ENCODE measurements around the gene EML6.

The EML6 gene

DNA sequence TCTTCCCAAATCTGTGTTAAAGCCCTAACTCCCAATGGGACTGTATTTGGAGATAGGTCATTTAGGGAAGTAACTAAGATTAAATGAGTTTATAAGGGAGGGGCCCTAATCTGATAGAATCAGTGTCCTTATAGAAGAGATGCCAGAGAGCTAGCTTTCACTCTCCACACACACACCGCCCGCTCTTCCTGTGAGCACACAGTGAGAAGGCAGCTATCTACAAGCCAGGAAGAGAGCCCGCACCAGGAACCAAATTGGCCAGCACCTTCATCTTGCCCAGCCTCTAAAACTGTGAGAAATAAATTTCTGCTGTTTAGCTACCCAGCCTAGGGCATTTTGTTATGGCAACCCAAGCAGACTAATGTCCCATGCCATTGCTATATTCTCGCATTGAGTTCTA is 201.6 kb downstream of the EML6 start:
- no peak for DNase-seq

DNA sequence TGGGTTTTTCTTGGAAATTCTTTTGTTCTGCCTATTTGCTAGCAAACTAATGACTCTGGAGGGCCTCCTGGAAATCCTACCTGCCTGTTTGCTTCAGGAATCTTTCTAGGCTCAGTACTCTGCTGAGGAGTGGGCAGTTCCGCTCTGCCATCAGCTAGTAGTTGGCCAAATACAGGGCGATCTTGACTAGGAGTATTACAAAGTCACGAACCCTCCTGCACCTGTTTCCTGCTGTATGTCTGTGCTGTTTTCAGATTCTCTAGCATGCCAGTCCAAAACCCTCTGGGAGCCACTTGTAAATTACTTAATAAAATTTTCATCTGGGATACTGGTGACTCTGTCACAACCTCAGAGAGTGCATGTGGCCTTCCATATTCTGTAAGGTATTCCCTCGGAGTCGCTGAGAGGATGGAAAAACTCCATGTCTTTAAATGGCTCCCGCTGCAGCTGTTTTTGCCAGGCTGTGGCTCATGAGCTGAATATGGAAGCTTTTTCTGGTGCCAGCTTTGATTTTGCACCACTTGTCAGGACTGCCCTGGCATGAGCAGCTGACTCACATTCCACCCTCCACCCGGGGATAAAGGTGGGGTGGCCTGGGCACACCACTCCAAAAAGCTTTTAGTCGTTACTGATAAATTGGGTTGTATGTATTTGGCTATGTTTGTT is 203.8 kb downstream of the EML6 start:
- DNase-seq = no peak

DNA sequence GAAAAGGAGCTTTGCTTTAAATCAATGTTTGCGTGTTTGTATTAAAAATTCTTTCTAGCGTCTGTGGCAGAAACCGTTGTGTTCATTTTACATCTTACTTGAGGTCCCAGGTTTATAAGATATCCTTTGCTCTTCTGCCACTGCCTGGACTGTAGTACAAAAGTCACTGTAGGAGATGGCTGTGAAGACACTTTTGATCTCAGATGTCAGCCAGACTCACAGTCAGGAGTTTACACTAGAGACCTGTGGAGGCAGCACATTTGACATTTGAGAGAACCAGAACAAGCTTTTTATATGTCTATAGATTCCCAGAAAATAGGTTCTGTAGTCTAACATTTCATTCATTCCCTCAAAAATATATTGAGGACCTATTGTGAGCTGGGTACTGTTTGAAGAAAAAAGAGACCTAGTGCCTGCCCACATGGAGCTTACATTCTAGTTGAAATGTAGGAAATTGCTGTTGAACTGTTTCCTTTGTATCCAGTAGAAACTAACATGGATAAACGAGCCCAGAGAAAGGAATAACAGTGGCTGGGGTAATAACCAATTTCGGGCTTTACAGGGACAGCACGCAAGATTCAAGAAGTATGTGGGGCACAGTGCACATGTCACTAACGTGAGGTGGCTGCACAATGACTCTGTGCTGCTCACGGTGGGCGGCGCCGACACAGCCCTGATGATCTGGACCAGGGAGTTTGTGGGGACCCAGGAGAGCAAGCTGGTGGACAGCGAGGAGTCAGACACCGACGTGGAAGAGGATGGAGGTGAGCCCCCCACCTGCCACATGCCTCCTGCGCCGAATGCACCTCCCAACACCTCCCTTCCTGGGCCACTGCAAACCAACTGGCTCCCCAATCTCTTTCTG is 204.5 kb downstream of the EML6 start:
- no peak for DNase-seq

DNA sequence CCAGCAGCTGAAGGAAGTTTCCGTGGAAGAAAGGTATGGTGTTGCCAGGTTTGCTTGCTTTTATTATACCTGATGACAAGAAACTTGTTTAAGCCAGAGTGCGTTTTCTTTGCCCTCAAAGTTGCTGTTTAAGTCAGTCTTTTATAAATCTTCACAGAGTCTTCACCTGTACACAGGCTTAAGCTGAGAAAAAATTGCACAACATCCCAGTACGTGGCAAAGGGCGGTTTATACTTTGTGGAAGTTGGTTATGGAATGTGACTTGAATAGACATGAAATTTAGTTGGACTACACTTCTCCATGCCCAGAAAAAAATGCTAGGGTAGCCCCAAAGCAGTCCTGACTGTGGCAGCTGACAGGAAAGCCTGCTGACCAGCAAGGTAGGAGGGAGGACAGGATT is 205.3 kb downstream of the EML6 start:
- no peak for DNase-seq

DNA sequence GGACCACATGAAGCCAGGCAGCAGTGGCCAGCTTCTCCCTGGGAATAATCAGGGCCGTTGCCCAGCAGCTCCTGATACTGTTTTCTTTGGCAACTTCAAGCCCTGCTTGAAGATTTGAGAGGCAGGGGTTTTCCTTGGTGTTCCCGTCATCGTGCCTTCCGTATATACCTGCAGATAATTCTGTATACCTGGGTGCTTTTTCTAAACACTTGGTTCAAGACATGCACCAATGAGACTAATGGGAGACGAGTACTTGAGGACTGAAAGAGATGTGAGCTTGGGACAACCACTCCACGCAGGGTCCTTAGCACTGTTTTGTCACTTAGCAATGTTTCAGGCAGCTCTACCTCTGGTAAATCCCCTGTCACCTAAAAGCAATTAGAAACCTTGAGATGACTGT is 208.0 kb downstream of the EML6 start:
- DNase-seq = no peak

DNA sequence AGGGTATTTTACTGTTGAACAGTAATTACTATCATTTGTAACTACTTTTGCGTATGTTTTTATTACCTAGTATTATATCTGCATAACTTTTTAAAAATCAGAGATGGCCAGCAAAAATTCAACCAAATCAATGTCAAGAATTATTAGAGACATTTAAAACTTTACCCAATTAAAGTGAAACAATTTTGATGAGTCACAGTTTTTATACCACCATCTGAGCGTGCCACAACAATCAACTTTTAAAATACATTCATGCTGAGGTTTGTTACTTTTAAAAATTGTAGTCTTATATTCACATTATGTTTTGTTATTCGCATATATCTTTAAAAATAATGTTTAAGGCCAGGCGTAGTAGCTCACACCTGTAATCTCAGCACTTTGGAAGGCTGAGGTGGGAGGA is 211.9 kb downstream of the EML6 start:
- DNase-seq = no peak

DNA sequence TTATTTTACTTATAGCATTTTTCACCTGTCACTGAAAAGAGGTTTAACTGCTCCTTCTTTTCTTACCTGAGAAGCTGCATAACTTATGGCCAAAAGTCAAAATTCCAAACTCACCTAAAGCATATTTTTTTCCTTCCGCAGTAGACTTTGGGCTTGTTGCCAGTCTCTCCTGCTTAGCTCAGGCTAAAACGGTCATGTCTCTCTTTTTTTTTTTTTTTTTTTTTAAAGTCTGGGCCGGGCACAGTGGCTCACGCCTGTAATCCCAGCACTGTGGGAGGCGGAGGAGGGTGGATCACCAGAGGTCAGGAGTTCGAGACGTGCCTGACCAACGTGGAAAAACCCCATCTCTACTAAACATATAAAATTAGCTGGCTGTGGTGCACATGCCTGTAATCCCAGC is 213.3 kb downstream of the EML6 start:
- no peak for DNase-seq

DNA sequence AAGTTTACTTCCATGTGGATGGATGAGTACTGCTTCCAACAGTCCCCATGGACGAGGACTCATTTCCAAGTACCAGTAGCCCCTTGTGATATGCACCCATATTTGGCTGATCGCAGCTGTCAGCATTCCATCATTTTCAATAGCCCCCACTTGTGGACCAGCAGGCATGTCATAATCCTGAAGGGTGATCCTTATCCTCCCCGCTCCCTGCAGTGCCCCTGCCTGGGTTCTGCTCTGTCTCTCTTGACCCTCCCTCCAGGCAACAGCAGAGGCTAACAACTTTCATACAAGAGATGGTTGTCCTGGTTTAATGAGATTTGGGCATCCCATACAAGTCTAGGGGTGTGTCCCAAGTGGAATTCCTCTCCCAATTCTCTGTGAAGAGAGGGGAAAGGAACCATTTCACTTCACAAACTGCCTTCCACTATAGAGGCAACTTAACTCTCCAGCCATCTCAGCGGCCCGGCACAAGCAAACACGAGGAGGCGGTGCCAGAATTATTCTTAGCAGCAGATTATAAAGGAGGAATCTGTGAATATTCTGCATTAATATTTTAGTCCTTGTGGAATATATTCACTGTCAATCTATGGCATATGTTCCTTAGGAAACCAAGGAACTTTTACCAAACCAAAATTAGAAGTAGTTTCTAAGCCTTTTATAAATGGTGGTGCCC is 216.1 kb downstream of the EML6 start:
- no peak for DNase-seq

DNA sequence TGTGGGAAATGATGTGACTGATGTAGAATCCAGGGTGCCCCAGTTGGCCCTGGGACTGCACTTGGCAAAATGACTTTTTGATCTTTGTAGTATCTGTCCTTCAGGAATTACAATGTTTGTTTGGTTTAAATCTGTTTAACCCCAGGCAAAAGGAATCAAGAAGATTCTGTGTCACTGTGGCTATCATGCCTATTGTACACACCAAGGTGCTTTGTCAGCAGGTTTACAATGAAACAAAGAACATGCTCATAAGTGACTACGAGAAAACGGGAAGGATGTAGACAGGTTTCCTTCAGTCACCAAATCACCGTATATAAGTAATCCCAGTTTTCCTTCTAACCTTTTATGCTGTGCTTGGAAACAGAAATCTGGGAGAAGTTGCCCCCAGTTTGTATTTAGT is 217.3 kb downstream of the EML6 start:
- no peak for DNase-seq

DNA sequence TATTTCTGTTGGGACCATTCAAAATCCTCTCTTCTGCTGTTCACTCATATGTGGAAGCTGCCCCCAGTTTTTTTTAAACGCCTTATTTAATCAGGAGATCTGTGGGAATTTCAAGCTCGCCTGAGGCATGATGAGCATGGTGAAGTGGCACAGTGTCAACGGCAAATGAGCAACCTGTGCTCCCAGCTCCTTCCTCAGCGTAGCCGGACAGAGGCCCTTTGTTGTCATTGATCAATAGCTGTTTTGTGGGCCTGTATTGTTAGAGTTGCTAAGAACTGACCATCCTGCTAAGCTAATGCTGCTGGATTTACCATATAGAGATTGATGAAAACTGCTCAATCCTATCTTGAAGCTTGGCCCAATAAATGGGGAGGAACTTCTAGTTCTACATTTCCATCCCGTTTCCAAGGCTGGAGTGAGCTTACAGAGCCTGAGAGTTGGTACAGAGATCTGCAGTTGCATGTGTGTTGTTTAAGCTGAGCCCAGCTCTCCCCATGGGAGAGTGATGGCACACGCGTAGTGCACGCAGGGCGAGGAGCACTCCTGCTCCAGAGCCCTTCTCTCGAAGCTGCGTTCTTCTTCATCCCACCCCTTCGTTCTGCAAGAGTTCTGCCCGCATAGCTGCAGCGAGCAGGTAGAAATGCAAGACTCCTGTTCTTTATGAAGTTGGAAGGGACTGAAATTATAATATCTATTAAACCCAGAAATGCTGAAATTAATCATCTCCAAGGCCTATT is 218.0 kb downstream of the EML6 start:
- no peak for DNase-seq

DNA sequence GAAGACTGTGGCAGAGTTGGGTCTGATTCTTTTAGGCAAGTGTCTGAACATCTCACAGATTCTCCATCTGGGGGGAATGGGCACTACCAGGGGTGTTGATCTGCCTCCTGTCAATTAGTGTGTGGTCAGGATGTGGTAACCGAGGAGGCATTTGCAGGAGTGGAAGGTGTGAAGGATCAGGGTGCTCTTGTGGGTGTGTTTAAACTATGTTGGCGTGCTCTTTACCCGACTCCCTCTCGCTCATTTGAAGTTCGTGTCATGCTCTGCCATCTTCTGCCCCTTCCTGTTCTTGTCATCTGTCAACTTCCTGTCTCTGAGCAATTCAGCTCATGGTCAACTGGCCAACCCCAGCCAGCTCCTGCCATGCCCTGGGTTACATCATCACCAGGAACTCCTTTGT is 218.9 kb downstream of the EML6 start:
- DNase-seq = no peak

DNA sequence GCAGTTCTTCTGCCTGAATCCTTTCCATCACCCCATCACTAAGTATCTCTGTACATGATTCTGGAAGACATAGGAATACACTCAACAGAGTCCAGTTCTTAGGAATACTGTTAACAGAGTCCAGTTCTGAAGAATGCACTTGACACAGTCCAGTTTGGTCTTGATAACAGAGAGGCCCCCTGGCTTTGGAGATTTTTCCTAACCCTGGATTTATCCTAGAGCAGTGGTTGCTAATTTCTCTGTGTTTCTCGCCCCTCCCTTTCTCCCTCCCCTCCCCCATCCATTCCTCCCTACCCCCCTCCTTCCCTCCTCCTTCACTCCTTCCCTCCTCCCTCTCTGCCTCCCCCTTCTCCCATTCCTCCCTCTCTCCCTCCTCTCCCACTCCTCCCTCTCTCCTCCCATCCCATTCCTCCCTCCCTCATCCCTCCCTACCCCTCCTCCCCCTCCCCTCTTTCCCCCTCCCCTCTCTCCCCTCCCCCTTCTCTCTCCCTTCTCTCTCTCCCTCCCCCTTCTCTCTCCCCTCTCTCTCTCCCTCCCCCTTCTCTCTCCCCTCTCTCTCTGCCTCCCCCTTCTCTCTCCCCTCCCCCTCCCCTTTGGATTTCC is 221.4 kb downstream of the EML6 start:
- no peak for DNase-seq

DNA sequence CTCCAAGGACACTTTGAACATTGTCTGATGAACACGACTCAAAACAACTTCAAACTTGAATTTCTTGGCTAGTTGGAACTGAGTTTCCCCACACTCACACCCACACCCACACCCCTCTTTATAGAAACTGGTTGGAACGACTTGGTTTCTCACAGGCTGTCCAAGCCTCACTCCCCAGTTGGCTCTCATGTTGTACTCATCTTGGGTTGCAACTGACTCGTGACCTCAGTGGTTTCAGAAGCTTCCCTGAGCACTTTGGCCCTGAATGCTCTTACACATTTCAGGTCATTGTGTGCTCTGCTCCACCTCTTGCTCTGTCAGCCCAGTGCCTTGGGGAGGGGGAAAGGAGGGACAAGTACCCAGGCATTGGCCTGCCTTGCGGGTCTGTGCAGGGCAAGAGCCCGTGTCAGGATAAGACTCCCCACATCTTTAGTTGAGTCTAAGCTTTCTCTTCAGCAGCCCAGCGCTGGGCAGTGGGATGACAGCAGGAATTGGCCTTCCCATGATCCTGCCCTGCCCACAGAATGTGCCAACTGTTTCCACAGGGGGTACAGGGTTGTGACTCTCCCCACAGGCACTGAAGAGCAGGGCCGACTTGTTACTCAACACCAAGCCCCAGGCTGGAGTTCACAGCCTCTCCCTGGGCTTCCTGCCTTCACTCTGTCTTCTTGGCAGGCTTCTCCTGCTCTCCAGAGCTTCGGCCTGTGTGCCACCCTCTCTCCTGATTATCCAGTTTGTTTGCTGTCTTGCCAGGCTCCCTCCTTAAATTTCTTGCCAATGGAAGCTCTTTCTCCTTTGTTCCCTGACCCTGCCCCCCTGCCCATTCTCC is 222.1 kb downstream of the EML6 start:
- no peak for DNase-seq

DNA sequence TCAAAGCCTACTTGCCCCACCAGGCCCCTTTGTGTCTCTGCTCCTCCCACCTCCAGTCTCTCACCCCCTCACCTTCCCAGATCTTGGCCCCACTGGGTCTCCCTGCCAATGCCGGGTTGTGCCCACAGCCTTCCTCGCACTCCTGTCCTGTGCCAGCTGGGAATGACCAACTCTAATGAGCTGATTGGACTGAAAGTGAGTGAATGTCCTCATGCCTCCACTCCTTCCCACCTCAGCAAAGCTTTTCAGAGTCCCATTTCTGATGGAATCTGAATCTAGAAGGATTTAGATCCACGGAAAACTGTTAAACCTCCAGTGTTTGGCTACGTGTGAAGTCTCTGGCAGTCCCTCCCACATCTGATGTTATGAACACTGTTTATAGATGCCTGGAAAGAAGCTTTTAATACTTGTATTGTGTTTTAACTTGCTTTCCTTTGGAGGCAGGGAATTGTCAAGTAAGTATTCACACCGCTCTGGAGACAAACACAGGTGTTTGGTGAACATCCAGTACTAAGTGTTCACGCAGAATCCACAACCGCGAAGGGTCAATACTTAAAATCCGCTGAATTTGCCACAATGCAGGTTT is 222.9 kb downstream of the EML6 start:
- no peak for DNase-seq

DNA sequence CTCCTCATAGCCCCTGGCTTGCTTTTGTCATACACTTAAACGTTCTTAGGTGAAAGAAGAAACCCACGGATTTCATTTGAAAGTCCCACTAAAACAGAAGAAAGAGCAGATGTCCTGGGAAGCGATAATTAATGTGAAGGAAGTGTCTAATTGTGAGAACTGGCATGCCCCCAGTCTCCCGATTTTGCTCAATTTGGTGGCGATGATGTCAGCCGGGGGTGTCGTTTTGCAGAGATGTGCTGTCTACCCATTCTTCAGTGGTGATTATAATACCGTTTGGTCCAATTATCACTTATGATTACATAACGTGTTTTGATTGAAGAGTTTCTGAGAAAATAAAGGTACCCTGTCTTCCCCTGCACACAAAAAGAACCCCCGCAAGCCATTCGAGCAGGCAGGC is 223.7 kb downstream of the EML6 start:
- no peak for DNase-seq

DNA sequence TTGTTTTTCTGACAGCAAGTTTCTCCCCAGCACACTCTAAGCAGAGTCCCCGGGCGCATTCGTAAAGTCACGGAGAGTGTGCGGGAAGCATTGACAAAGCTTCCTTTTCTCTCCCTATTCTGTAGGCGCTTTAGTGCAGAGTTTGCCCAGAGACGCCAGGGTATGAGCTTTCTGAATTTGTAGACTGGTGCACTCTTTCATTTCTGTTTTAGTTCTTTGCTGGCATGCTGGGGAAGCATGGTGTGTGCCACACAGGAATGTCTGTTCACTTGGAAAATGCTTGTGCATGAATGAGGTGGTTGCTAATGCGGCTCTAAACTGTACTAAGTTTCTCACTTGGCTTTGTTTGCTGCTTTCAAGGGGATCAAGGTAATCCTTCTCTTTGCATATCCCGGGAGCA is 224.2 kb downstream of the EML6 start:
- DNase-seq = no peak

DNA sequence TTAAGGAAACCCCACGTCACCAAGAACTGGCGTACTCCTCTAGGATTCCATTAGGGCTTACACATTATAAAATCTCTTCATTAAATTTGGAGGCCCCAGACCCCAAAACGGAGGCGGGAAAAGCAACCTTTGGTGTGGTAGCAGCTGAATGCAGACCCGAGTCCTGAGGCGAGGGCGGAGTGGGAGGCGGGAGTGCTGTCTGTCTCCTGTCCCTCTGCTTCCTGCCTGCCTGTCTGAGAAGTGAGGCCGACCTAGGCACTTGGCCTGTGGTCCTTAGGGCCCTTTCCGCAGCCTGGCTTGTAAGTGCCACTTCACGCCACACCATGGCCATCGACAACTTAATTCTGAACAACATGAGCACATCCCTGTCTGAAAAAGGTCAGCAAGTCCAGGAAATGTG is 224.7 kb downstream of the EML6 start:
- no peak for DNase-seq

DNA sequence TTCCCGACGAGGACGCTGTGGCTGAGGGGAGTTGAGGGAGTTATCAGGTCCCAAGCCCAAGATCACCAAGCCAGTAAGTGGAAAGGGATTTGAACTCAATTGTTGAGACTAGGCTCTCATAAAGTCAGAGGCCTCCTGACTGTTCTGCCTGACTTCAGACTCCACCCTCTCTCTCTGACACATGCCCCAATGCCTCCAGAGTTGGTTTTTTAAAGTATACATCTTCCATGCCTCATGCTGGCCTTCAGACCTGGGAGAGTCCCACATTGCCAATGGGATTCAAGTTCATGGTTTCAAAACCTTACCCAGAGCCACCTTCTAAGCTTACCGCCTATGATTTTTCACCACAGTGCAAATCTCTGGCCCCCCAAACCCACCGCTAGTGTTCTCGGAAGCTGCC is 226.0 kb downstream of the EML6 start:
- no peak for DNase-seq

DNA sequence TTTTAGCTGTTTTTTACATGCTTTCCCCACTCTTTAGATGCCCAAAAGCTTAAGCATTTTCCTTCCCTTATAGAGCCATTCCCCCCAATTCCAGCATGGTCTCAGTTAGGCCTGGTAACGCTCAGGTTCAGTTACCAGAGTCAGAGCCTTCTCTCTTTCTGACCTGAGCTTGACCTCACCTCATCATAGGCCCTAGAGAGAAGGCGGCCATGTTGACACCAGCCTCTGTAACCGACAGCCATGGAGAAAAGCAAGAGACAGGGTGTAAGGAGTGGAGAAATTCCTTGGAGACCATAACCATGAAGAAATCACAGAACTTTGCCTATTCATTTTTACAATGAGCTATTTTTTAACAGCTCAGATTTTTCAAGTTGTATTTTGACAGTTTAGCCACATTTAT is 227.3 kb downstream of the EML6 start:
- DNase-seq = no peak

DNA sequence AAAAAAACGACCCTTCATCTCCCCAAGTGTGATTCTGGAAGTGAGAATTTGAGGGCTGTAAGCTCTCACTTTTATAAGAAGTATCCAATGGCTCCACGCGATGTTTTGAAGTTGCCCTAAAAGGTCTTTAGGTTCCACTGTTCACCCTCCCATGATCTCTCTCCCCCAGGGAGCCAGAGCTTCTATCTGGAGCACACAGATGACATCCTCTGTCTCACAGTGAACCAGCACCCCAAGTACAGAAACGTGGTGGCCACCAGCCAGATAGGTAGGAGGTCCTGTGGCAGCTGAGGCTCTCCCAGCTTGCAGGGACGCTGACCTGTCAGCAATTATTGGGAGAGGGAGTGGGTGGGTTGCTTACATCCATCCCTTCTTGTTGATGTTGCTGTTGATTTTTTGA is 229.0 kb downstream of the EML6 start:
- DNase-seq = no peak

DNA sequence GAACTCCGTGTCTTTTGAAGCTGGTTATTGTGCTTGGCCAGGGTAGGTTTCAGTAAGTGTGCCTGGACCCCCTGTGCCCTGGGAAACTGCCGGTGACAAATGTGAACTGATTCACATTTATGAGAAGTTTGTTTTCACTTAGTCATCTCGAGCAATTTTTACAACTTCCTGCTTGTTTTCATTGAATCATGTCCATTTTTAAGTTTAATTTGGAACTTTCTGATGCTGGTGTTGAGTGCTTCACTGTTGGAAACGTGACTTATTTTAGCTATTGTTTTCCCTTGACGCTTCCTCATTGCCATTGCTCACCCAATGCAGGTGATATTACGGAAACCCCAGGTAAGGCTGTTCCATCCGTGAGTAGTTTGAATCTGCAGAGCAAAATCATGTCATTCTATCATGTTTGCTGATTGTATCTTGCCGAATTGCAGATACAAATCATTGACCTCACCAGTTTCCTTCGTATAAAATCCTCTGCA is 229.6 kb downstream of the EML6 start:
- DNase-seq = no peak

DNA sequence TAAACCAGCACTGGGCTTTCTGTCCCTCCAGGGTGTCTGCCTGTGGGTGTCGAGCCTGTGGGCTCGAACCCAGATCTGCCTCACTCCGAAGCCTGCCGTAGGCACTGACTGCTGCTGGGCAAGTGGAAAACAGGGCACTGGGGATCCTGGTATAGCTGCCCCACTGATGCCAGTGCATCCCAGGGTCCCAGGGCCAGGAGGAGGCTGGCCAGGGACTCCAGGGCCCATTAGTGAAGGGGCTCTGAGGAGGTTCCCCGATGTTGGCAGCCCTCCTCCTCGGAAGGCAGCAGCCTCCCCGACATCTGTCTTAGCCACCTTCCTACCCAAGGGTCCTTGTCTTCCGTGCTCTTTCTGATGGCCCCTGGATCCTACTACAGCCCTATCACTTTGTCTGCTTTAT is 230.7 kb downstream of the EML6 start:
- DNase-seq = no peak
